SU-DHL-6 (cell line): Measurements from ENCODE around the gene KCTD18.

Source experiments
- EZH2phosphoT487 ChIP-seq: fragments of 200-600 bp; sonication (generic), shearing (Covaris generic); conservative IDR thresholded peaks from 2 replicates; pipeline ENCODE4 v1.6.1; 2018; ENCODE audit warnings: mild to moderate bottlenecking, antibody characterized with exemption, low read length, moderate library complexity, mixed read lengths
- TF ChIP-seq, protein P1 (sequence below): fragments of 200-600 bp; sonication (generic); IDR thresholded peaks from one replicate; pipeline ENCODE4 v1.5.1; 2017; ENCODE audit warnings: antibody characterized with exemption, mild to moderate bottlenecking, low read length, moderate library complexity; ENCODE audit not compliant: insufficient read depth, poor library complexity, severe bottlenecking

DNA sequence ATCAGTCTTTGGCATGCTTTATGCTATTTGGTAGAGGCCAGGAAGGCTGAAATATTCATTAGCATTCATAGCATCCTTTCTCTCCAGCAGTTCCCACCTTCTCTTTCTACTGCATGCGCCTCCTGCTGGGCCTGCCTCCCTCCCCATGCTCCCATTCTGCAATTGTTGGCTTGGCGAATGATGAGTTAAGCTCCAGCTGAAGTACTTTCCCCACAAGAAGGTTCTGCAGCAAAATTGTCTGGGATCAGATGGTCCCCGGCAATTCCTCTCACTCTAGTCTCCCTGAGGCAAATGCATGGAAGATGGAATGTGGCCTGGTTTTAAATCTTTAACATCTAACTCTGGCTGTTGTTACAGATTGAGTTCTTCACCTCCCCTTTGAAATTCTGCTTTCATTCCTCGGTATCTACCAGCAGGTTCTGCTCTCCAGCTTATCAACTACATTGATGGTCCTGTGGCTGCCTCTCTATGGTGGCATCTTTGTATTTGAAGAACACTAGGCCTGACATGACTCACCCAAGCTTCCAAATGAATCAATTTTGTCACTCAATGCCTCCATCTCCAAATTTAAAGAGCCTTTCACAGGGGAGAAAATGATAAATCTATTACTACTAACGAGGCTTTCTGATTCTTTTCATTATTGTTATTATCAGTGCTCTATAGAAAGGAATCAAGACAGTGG is 55.9 kb downstream of the KCTD18 start:
- TF ChIP-seq, protein P1, sequence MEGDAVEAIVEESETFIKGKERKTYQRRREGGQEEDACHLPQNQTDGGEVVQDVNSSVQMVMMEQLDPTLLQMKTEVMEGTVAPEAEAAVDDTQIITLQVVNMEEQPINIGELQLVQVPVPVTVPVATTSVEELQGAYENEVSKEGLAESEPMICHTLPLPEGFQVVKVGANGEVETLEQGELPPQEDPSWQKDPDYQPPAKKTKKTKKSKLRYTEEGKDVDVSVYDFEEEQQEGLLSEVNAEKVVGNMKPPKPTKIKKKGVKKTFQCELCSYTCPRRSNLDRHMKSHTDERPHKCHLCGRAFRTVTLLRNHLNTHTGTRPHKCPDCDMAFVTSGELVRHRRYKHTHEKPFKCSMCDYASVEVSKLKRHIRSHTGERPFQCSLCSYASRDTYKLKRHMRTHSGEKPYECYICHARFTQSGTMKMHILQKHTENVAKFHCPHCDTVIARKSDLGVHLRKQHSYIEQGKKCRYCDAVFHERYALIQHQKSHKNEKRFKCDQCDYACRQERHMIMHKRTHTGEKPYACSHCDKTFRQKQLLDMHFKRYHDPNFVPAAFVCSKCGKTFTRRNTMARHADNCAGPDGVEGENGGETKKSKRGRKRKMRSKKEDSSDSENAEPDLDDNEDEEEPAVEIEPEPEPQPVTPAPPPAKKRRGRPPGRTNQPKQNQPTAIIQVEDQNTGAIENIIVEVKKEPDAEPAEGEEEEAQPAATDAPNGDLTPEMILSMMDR, result no peak
- no peak for TF ChIP-seq EZH2phosphoT487
